Measurements from ENCODE around the gene CUX1.
"Not testable (repeated sequence)": the region's sequence is repeated elsewhere in the genome, so short reads cannot be mapped to it uniquely, and the experiment has no call there.

CUX1 gene

DNA sequence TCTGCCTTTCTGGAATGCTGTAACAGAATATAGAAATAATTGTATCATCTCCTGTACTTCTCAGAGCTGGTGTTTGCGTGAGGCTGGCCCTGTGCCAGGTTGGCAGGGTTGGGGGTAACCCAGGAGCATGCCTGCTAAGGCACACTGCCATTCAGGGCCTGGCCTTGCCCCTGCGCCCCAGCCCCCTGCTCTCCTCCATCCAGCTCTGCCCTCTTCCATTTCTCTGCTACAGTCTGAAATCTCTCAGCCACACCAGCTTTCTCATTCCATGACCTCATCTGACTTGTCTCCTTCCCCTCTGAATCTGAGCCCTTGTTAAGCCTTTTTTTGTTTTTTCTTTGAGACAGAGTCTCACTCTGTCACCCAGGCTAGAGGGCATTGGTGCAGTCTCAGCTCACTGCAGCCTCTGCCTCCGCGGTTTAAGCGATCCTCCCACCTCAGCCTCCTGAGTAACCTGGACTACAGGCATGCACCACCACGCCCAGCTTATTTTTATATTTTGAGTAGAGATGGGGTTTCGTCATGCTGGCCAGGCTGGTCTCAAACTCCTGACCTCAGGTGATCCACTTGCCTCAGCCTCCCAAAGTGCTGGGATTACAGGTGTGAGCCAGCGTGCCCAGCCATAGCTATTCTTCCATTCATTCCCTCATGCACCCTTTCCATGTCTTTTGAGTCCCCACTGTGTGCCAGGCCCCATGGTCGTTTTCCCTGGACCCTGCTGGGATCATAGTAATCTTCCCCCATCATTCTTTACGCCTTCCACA, 206.8 kb downstream of the CUX1 start:
- DNase-seq = no peak

DNA sequence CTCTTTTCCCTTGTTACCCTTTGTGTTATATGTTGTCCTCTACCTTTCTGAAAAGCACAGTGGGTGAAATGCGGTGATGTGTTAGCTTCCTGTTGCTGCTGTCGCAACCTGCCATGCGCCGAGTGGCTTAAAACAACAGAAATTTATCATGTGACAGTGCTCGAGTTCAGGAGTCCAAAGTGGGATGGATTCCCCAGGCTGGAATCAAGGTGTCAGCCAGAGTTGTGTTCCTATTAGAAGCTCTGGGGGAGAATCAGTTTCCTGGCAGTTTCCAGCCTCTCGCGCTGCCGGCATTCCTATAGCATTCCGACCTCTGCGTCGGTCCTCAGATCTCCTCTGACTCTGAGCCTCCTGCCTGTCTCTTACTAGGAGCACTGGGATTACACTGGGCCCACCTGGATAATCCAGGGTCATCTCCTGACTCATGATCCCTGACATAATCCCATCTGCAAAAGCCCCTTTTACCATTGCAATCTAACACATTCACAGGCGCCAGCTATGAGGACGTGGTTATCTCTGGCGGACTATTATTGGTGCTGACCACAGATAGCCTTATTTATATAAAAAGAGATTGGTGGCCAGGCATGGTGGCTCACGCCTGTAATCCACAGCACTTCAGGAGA, 207.5 kb downstream of the CUX1 start:
- DNase-seq = no peak

DNA sequence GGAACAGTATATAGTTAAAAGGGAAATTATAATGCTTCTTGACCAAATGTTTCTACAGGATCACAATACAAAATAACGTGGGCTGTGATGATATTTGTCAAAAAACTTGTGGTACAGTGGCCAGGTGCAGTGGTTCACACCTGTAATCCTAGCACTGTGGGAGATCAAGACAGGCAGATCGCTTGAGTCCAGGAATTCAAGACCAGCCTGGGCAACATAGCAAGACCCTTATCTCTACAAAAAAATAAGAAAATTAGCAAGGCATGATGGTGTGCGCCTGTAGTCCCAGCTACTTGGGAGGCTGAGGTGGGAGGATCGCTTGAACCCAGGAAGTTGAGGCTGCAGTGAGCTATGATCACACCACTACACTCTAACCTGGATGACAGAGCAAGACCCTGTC, 208.4 kb downstream of the CUX1 start:
- DNase-seq = not testable (repeated sequence)

DNA sequence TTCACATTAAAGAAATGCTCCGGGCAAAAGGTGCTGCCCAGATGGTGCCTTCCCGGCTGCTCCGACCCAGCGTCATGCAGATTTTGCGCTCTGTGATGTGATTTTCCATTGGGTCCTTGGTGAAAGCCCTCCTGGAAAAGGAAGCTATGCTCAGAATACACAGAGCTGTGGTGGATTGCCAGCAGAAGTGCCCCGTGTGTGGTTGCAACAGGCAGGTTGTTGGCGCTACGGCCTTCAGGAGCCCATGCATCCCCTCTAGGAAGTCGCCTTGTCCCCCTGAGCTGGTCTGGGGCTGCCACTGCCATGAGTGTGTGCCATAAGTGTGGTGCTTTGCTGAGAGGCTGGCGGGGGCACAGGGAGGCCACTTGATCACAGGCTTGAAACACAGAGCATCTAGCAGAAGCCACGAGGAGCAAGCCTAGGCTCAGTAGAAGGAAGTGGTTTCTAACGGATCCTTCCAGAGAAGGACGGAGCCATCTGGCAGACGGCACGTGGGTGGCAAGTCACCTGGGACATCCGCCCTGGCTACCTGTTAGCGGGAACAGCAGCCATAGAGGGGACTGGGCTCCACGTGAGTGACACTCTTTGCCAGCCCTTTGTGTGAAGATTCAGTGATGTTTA, 210.9 kb downstream of the CUX1 start:
- DNase-seq = no peak

DNA sequence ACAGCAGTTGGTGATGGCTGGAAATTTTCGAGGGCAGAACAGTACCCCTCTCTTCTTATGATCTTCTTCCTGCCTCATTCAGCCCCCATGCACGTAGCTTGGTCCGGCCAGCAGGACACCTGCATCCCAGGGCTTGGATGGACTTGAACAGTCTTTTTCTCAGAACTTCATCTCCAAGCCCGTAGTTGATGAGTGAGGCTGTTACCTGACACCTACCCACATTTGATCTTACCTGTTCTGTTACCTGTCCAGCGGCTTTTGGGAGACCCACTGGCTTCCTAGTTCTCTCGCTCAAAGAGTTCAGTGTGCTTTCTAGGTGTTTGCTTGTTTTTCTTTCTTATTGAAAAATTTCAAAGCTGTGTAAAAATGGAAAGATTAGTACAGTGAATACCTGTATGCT, 212.2 kb downstream of the CUX1 start:
- no peak for DNase-seq

DNA sequence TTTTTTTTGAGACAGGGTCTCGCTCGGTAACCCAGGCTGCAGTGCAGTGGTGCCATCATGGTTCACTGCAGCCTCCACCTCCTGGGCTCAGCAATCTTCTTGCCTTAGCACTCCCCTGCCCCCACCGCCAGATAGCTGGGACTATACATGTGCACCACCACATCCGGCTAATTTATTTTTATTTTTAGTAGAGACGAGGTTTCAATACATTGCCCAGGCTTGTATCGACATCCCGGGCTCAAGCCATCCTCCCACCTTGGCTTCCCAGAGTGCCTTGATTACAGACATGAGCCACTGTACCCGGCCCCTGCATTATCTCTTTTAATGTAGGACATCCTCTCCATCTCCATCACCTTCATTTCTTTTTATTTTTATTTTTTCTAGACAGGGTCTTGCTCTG, 213.3 kb downstream of the CUX1 start:
- DNase-seq = no peak

DNA sequence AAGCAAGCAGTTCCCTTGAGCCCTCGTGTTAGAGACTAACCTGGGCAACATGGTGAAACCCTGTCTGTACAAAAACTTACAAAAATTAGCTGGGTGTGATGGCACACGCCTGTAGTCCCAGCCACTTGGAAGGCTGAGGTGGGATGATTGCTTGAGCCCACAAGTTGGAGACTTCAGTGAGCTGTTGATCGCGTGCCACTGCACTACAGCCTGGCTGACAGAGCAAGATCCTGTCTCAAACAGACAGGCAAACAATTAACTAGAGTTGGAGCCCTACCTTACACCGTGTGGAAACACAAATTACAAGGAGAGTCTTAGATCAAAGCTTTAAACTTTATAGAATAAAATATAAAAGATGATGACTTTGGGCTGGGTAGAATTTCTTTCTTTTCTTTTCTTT, 219.5 kb downstream of the CUX1 start:
- no peak for DNase-seq

DNA sequence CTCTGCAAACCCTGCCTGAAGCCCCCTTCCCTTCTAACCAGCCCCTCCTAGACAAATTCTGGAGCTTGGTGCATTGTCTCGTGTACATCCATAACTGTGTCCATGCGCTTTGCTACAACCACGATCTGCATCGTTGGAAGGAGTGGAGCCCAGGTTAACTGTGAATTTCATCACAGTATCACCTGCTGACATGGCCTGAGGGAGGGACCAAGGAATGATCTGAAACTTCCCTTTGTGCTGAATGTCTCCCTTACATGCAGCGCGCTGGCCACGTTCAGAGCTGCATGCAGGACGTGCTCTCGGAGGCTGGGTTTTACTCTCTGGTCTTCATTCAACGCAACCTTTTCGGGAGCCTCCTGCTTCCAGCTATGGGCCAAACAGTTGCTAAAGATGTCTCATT, 222.3 kb downstream of the CUX1 start:
- no peak for DNase-seq

DNA sequence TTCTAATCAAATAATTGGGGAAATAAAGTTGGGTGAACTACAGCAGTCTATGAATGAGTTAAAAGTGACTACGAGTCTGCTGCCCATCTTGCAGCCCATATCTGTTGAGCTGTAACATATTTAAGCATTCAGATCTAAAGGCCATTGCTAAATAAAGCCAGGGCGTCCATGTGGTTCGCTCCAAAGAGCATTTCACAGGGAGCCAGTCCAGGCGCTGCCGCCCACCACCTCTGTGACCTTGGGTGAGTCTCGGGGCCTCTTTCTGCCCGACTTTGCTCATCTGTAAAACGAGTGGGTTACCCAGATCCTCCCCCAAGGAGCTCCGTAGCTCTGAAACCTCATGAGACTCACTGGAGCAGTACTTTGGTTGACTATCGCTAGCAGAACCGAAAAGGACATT, 223.1 kb downstream of the CUX1 start:
- DNase-seq = no peak

DNA sequence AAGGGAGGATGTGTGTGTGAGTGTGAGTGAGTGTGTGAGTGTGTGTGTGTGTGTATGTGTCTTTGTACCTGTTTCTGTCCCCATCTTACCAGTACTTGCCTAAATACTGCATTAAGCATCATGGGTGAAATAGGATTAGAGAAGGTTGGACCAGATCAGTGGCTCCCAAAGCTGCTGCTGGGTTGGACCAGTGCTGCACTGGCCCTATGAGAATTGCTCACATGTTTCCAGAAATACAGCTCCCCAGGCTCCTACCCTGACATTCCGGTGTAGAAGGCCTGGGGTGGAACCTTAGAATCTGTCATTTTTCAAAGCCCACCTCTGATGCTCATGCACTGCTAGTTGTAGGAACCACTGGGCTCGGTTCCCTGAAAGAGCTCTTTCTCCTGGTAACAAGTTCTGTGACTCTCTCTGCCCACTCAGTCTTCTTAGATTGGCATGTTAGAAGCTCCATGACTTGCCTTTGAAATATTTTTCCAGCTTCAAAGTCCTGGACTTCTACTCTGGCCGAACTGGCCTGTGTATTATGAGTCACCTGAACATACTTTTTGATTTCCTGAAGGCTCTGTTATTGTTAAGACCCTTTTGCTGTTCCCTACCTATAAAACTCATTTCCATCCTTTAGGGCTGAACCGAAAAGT, 224.7 kb downstream of the CUX1 start:
- DNase-seq = no peak

DNA sequence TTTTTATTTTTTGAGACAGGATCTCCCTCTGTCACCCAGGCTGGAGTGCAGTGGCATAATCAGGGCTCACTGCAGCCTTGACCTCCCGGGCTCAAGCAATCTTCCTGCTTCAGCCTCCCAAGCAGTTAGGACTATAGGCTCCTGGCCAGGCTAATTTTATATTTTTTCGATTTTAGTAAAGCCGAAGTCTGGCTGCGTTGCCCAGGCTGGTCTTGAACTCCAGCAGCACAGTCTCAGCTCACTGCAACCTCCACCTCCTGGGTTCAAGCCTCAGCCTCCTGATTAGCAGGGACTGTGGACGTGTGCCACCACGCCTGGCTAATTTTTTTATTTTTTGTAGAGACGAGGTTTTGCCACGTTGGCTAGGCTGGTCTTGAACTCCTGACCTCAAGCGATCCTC, 225.4 kb downstream of the CUX1 start:
- DNase-seq = not testable (repeated sequence)

DNA sequence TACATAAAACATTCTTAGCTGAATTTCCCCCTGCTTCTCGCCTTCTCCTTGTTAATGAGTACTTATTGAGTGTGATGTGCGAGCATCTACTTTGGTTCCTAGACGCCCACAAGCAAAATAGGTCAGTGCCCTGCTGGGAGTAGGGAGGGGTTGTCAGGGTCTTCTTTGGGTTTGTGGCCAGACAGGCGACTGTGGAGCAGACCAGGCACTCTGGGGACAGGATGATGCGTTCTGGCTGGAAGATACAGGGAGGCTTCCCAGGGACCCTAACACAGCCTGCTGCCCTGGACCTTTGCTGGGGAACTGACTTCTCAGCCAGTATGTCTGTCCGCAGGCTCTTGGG, 227.2 kb downstream of the CUX1 start:
- DNase-seq = no peak

DNA sequence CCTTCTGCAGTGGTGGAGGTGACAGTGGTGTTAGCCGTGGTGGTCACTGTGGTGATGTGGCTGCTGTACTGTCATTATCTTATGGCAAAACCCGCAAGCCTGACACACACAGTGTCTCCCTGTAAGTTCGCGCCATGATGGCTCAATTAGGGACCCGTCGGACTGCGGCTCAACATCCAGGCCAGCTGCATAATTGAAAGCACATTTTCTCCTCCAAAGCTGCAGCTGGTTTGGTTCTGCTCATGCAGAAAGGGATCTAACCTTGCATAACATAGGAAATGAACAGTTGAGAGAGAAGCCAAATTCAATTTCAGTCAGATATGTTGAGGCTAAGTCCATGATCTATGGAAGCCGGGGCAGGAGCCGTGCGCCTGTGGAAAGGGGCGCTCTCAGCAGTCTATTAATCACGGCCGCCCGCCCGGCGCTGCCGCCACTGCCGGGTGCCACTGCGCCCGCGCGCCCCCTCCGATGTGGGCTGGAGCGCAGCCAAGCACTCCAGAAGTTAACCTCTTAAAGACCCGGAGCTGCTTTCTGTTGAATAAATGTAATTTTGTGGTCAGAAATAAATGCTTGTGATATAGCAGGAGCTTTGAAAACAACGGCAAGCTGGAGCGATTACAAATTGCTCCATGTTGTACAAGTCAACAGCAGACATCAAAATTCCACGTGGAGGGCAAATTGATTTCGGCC, 227.7 kb downstream of the CUX1 start:
- DNase-seq = peak; percentile 17

DNA sequence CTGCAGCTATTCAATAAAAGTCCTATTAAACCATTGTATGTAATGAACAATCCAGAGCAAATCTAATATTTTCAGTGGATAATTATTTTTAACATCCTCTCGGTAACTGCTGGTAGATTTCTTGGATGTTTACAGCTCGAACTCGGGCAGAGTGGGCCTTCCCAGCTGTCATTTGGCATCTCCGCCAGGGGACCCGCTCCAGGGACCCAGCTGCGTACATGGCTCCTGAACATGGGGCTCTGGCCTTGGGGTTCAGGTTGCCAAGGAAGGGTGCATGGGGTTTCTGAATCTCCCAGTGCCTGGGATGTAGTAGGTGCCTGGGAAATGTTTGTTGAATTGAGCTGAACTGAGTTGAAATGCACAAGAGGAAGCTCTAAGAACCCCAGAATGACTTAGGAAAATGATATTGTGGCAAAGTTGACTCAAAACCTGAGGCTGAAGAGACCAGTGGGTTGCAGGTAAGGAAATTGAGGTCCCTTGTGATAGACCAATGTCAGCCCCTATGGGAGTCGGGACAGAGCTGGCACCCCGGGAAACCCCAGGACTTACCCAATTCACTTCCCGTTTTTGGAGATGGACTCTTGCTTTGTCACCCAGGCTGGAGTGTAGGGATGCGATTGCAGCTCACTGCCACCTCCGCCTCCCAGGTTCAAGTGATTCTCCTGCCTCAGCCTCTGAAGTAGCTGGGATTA, 228.4 kb downstream of the CUX1 start:
- DNase-seq = no peak

DNA sequence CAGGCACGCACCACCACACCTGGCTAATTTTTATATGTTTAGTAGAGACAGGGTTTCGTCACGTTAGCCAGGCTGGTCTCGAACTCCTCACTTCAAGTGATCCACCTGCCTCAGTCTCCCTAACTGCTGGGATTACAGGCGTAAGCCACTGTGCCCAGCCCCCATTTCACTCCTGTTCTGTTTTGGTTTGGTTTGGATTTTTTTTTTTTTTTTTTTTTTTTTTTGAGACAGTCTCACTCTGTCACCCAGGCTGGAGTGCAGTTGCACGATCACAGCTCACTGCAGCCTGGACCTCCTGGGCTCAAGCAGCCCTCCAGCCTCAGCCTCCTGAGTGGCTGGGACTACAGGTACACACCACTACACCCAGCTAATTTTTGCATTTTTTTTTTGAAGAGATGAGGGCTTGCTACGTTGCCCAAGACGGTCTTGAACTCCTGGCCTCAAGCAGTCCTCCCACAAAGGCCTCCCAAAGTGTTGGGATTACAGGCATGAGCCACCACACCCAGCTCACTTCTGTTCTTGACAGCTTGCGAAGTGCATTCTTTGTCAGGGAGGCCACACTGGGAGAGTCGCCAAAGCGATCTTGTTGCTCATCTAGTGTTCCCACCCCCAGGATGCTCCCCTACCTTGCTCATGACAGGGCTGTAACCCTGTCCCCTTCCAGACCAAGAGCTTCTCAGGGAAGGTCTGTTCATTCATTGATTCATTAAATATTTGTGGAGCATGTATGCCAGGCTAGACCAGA, 229.1 kb downstream of the CUX1 start:
- DNase-seq = no peak

DNA sequence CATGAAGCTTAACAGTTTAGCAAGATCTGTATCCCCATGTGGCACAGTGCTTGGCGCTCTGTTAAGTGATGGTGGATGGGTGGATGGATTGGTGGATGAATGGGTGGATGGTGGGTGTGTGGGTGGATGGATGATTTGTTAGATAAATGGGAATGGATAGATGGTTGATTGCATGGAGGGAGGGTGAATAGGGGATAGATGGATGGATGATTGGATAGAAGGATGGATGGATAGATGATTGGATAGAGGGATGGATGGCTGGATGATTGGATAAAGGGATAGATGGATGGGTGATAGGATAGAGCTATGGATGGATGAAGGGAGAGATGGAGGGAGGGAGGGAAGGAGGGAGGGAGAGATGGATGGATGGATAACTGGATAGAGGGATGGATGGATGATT, 229.7 kb downstream of the CUX1 start:
- DNase-seq = no peak

DNA sequence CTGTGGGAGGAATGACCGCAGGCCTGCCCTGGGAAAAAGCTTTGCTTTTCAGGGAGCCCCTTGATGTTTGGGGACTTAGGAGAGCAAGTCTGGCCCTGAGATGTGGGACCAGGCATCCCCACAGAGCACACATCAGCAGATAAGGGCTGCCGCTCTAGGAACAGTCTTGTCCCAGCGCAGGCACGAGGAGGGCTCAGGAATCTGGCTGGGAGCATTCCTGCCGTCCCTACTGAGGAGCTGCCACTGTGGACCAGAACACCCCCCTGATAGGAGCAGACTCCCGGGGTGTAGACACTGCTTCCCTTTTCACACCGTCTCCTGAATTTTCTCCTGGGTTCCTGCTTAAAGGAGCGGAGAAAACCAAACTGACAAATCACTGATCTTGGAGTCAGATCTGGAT, 232.3 kb downstream of the CUX1 start:
- no peak for DNase-seq

DNA sequence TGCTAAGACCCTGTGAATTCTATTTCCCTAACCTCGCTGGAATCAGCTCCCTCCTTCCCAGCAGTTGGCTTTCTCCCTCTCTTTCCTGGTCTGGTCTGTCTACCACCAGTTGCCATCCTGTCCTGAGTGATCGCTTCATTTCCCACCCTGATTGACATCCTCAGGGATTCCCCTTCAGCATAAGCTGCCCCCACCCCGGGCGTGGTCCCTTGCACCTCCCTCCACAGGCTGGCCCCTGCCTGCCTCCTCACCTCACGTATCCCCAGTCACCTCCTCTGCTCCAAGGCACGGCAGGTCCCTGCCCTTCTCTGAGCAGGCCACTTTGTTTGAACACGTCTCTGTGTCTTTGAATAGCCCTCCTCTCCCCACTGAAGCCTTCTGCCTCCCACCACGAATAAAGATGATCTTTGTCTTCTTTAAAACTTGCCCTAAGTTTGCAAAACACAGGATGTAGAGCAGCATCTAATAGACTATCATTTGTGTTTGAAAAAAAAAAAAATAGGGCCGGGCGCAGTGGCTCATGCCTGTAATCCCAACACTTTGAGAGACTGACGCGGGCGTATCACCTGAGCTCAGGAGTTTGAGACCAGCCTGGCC, 233.5 kb downstream of the CUX1 start:
- DNase-seq = no peak

DNA sequence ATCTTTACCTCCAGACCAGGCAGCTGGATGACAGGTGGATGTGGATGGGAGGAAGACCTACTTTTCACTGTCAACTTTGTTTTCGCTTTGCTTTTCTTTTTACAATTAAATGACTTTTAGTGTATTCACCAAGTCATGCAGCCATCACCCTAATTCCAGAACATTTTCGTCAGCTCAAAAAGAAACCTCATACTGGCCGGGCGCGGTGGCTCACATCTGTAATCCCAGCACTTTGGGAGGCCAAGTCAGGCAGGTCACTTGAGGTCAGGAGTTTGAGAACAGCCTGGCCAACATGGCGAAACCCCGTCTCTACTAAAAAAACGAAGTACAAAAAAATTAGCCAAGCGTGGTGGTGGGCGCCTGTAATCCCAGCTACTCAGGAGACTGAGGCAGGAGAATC, 234.3 kb downstream of the CUX1 start:
- not testable (repeated sequence) for DNase-seq

DNA sequence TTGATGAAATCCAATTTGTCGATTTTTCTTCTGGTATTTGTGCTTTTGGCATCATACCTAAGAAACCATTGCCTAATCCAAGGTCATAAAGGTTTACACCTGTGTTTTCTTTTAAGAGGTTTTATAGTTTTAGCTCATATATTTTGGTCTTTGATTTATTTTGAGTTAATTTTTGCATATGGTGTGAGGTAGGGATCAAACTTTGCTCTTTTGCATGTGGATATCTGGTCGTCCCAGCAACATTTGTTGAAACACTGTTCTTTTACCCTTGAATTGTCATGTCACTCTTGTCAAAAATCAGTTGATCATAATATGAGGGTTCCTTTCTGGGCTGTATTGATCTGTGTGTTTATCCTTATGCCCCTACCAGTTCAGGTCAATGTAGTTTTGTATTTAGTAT, 236.7 kb downstream of the CUX1 start:
- no peak for DNase-seq

DNA sequence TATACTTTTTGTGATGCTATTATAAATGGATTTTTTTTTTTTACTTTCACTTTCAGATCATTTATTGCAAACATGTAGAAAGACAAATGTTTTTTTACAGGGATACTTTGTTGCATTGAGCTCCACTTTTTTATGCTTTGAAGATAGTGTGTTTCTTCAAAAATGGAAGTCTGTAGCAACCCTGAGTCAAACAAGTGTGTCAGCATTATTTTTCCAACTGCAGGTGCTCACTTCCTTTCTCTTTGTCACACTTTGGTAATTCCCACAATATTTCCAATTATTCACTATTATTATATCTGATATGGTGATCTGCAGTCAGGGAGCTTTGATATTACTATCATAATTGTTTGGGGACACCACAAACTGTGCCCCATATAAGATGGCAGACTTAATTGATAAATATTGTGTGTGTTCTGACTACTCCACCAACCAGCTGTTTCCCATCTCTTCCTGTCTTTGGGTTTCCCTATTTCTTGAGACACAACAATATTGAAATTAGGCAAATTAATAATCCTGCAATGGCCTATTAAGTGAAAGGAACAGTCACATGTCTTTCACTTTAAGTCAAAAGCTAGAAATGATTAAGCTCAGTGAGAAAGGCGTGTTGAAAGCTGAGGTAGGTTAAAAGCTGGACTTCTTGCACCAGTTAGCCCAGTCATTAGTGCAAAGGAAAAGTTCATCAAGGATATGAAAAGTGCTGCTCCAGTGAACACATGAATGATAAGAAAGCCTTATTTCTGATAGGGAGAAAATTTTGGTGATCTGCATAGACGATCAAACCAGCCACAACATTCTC, 238.0 kb downstream of the CUX1 start:
- DNase-seq = no peak

Data from NCI-H526 treated with DMSO at 0.1 percent for 48 hours (cell line).